ENCODE results near the gene ARHGEF19.

The ARHGEF19 gene

GRCh38 chr1:16183765-16184556 lies 28.5 kb downstream of the ARHGEF19 start:
- no peak for DNase-seq (ENCODE audit: low read depth in 2 of 2, low spot score in 1 of 2)

GRCh38 chr1:16183179-16183578 lies 29.3 kb downstream of the ARHGEF19 start:
- no peak for DNase-seq (ENCODE audit: low read depth in 2 of 2, low spot score in 1 of 2)

GRCh38 chr1:16181887-16182719 lies 30.3 kb downstream of the ARHGEF19 start:
- no peak for DNase-seq (ENCODE audit: low read depth in 2 of 2, low spot score in 1 of 2)

DNA sequence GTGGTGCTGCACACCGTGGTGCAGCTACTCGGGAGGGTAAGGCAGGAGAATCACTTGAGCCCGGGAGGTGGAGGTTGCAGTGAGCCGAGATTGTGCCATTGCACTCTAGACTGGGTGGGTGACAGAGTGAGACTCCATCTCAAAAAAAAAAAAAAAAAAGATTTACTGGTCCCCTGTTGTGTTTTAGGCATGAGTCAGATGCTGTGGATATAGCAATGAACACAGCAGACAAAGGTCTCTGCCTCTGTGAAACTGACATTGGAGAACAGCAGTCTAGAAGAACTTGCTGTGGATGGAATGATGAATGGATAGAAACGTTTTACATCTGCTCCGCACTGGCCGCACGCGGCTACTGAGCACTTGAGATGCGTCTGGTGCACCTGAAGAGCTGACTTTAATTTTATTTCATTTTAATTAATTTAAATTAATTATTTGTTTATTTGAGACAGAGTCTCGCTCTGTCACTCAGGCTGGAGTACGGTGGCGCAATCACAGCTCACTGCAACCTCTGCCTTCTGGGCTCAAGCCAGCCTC lies 32.1 kb downstream of the ARHGEF19 start:
- no peak for DNase-seq (ENCODE audit: low read depth in 2 of 2, low spot score in 1 of 2)

GRCh38 chr1:16178596-16179497 lies 33.6 kb downstream of the ARHGEF19 start:
- DNase-seq (ENCODE audit: low read depth in 2 of 2, low spot score in 1 of 2) = no peak

GRCh38 chr1:16177306-16177705 lies 35.1 kb downstream of the ARHGEF19 start:
- DNase-seq (ENCODE audit: low read depth in 2 of 2, low spot score in 1 of 2) = no peak

- DNase-seq (ENCODE audit: low read depth in 2 of 2, low spot score in 1 of 2) = no peak
These were observed 35.8 kb downstream of the ARHGEF19 start for GRCh38 chr1:16176653-16177052.

DNA sequence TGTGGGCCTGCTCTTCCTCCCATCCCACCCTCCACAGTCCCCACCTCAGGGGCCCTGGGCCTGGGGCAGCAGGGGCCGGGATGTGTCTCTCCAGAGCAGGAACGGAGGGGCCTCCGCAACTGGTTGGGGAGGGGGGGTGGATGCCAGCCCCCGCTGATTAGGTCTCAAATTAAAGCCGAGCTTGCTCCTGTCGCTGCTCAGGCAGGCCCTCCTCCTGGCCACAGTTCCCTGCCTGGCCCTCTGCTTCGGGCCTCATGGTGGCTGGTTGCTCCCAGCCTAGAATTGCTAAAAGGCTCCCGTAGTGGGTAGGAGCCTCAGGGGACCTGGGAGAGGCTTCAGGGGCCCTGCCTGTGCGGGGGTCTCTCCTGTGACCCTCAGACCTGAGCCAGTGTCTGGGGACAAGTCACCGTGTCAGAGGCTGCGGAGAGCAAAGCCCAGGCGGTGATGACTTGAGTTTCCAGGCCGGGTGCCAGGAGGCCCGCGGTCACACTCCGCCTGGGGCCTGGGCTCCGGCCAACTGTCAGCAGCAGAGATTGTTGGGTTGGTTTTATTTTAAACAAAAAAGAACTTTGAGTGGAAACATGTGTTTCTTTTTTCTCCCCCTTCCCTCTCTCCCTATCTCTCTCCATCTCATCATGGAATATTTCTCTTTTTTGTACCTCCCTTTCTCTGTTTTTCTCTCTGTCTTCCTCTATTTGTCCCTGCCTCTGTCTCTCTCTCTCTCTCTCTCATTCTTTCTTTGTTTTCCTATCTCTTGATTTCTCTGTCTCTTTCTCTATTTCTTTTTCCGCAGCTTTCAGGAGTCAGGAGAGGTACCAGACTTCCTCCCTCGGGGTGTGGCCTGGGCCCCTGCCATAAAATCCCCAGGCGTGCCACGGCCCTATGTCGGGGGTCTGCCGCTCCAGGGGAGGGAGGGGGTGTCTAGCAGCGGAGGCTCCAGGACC lies 36.6 kb downstream of the ARHGEF19 start:
- no peak for DNase-seq (ENCODE audit: low read depth in 2 of 2, low spot score in 1 of 2)

- no peak for DNase-seq (ENCODE audit: low read depth in 2 of 2, low spot score in 1 of 2)
These were observed 37.4 kb downstream of the ARHGEF19 start for GRCh38 chr1:16174886-16175598.

DNA sequence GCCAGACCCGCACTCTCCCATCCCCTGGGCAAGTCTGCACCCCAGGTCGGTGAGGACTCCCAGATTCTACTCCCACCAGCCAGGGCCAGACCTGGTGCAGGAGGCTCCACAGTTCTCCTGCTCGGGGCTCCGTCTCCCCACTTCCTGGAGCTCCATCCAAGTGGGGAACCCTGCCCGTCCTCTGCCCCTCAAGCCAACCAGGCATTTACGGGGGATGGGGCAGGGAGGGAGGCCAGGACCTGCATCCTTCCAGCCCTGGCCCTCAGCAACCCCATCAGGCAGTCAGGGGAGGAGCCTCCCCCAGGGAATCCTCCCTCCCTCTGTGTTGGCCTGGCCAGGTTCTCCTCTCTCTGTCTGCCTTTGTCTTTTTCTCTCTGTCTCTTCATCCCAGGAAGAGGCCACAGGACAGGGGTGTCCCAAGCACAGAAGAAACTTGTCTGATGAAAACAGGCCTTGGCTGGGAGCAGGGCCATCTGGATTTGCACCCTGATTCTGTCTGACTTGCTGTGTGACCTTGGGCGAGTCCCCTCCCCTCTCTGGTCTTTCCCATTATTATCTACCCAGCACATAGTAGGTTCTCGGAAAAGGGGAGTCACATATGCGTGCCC lies 38.1 kb downstream of the ARHGEF19 start:
- no peak for DNase-seq (ENCODE audit: low read depth in 2 of 2, low spot score in 1 of 2)

DNA sequence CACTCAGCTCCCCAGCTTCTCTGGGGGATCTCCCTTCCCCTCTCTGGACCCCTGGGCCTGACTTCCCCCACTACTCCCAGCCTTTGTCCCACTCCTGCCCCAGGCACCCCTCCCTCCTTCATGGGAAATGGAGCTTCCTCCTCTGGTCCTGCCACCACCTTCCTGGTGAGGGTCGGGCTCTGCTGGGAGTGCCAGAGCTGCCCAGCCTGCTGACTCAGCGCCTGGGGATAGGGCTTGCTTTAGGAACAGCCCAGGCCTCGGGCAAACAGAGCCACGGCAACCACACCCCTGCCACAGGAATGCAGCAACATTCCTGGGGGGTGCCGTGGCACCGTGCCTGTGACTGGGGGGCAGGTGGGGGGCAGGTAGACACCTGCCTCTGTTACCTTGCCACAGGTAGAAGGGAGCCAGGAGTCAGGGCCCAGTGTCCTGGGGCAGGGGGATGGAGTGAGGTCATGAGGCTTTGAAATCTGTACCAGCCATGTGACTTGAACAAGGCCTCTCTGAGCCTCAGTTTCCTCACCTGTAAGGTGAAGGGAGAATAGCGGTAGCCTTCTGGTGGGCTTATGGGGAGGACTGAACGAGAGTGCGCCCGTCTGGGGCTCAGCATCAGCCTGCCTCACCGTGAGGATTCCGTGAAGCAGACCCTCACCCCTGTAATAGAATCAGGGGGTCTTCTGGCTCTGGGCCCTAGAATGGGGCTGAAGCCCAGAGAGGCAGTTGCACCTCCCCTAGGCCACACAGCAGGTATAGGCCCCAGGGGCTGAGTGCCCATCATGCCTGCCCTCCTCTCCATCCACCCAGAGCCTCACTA lies 38.8 kb downstream of the ARHGEF19 start:
- no peak for DNase-seq (ENCODE audit: low read depth in 2 of 2, low spot score in 1 of 2)

DNA sequence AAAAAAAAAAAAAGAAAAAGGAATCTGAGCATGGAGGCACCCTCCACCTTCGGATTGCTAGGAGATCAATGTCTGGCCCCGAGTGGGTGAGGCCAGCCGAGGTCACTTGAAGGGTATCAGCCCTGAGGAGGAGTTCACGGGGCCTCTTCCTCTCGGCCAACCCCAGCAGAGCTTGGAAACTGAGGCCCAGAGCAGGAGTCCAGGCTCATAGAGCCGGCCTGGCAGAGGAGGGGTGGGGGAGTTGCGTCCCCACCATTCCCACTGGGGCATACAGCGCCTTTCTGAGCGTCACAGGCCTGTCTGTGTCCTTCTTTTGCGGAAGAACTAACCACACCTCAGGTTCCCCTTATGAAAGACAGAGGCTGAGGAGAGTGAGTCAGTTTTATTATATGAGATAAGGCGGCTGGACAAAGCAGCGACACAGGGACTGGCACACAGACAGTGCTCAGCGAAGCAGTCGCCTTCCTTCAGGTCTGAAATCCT lies 39.4 kb downstream of the ARHGEF19 start:
- no peak for DNase-seq (ENCODE audit: low read depth in 2 of 2, low spot score in 1 of 2)

DNA sequence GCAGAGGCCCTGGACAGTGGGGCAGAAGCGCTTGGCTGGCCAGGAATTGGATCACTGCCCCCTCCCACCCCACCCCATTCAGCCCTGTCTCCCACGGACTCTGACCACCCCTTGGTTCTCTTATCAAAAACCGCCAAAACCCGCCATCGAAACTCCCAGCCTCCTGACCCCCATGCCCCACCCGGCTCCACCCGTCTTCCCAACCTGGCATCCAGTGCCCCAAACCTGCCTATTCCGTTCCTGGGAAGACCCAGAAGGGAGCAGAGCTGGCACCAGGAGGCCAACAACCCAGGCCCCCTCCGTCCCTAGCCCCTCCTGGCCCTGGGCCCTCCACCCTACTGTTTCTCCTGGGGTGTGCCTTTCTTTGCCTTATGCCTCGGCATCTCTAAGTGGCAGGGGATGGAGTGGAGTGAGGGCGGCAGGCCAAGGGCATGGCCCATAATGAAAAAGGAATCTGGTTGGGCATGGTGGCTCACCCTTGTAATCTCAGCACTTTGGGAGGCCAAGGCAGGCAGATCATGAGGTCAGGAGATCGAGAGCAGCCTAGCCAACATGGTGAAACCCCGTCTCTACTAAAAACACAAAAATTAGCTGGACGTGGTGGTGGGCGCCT lies 40.1 kb downstream of the ARHGEF19 start:
- no peak for DNase-seq (ENCODE audit: low read depth in 2 of 2, low spot score in 1 of 2)

DNA sequence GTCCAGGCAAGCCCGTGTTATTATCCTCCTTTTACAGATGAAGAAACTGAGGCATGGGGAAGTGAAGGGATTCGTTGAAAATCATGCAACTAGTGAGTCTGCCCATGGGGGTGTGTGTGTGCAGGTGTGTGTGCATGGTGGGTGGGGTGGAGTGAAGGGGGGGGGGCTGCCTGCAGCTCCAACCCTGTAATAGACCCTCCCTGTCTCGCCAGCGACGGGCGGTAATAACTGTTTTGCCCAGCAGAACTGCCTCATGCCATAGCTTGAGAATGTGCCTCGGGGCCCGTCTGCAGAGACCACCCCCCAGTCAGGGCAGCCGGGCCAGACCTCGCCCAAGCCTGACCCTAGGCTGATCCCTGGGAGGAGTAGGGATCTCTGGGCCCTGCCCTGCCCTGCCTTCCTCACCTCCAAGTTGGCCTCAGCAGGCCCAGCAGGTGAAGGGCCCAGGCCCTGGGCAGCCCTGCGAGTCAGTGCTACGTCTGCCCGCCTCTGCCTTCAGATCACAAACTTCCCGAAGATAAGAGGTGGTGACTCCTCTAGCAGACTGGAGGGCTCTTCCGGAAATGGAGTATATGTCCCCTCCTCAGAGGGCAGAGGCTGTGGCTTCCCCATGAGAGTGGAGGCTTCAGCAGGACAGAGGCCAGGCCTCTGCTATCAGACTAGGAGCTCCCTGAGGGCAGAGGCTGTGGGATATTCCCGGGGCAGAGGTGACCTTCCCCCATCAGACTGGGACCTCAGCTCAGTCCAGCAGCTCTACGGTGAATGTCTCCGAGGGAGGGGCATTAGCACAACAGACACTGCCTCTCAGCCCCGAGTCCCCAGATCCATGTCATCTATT lies 40.9 kb downstream of the ARHGEF19 start:
- DNase-seq (ENCODE audit: low read depth in 2 of 2, low spot score in 1 of 2) = no peak

GRCh38 chr1:16170283-16170673 lies 42.2 kb downstream of the ARHGEF19 start:
- DNase-seq (ENCODE audit: low read depth in 2 of 2, low spot score in 1 of 2) = no peak

DNA sequence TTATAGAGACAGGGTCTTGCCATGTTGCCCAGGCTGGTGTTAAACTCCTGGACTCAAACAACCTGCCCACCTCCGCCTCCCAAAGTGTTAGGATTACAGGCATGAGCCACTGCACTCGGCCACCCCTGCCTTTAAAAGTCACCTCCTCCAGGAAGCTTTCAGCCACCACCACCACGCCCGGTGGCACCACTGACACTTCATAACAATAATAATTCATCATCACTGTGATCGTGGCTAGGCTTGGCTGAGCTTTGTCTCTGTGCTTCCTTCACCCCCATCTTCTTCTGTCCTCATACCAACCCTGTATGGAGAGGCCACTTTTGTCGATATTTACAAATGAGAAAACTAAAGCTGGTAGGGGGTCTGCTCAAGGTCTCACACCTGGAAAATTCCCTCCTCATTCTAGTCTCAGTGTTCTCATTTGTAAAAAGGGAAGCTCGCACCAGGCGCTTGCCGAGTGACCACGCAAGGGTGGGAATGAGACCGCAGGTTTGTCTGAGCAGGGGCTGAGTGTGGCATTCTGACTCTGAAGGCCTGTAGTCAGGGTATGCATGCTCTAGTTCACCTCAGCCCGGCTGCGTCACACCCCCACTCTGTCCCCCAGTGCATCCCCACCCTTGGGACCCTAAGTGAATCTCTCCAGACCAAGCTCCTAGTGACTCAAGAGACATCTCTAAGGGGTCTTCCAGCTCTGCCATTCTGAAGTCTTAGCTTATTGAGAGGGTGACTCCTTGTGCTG lies 43.7 kb downstream of the ARHGEF19 start:
- no peak for DNase-seq (ENCODE audit: low read depth in 2 of 2, low spot score in 1 of 2)

All from stimulated activated CD8-positive, alpha-beta memory T cell treated with anti-CD3 and anti-CD28 coated beads, Interleukin-4, amount 100 ng/mL, for 1 hour (primary cell).